ENCODE data around the gene RHBDL1. TPM values are rescaled to one million over a fixed set of nuclear protein-coding genes. Genes with fewer than 3 reads are reported as not detected.

Gene RHBDL1
- polyA plus RNA-seq, 2 donors, result 0.49 to 1.7 TPM

- no peaks in the 10 kb centered on the region for H3K27me3 ChIP-seq (ENCODE audit: control insufficient read depth in 1 of 2, insufficient read depth in 2 of 2, low read length in 2 of 2)
- 43 to 45% methylated on average over 22 of the region's 22 CpGs for WGBS, 2 donors
- H3K36me3 ChIP-seq (ENCODE audit: control insufficient read depth in 2 of 2, insufficient read depth in 2 of 2, low read length in 1 of 2), result no peaks in the 10 kb centered on the region
- H3K9me3 ChIP-seq (ENCODE audit: control insufficient read depth in 2 of 2, insufficient read depth in 1 of 2, low read depth in 1 of 2, low read length in 1 of 2), result no peaks in the 10 kb centered on the region
- peak overlapping the region; percentile 84 to 91 for H3K27ac ChIP-seq (ENCODE audit: low read depth in 2 of 2, low read length in 1 of 2)
- no peak overlapping the region for H3K4me3 ChIP-seq (ENCODE audit: low read depth in 1 of 2, low read length in 2 of 2)
- peaks cover 5 to 31% of the 10 kb centered on the region in 2 donors for H3K4me1 ChIP-seq (ENCODE audit: control insufficient read depth in 2 of 2, insufficient read depth in 2 of 2, low read length in 1 of 2)
These were observed 17.9 kb downstream of the RHBDL1 start for GRCh38 chr16:693364-693763.

- Histone ChIP-seq H3K4me3 (ENCODE audit: low read depth in 1 of 2, low read length in 2 of 2) (peak overlapping the region; percentile 23 to 46), H3K27me3 (ENCODE audit: control insufficient read depth in 1 of 2, insufficient read depth in 2 of 2, low read length in 2 of 2) (no peaks in the 10 kb centered on the region), H3K36me3 (ENCODE audit: control insufficient read depth in 2 of 2, insufficient read depth in 2 of 2, low read length in 1 of 2) (no peaks in the 10 kb centered on the region), H3K9me3 (ENCODE audit: control insufficient read depth in 2 of 2, insufficient read depth in 1 of 2, low read depth in 1 of 2, low read length in 1 of 2) (no peaks in the 10 kb centered on the region), H3K4me1 (ENCODE audit: control insufficient read depth in 2 of 2, insufficient read depth in 2 of 2, low read length in 1 of 2) (peaks cover 5 to 29% of the 10 kb centered on the region in 2 donors), H3K27ac (ENCODE audit: low read depth in 2 of 2, low read length in 1 of 2) (peak overlapping the region; percentile 84 to 91)
- 18 to 34% methylated on average over 19 to 37 of the region's 37 CpGs for WGBS, 2 donors
These were observed 18.3 kb downstream of the RHBDL1 start for GRCh38 chr16:693766-694165.

- Histone ChIP-seq H3K9me3 (ENCODE audit: control insufficient read depth in 2 of 2, insufficient read depth in 1 of 2, low read depth in 1 of 2, low read length in 1 of 2) (no peaks in the 10 kb centered on the region), H3K4me1 (ENCODE audit: control insufficient read depth in 2 of 2, insufficient read depth in 2 of 2, low read length in 1 of 2) (peaks cover 2 to 23% of the 10 kb centered on the region in 2 donors), H3K36me3 (ENCODE audit: control insufficient read depth in 2 of 2, insufficient read depth in 2 of 2, low read length in 1 of 2) (no peaks in the 10 kb centered on the region), H3K27me3 (ENCODE audit: control insufficient read depth in 1 of 2, insufficient read depth in 2 of 2, low read length in 2 of 2) (no peaks in the 10 kb centered on the region), H3K27ac (ENCODE audit: low read depth in 2 of 2, low read length in 1 of 2) (peak overlapping the region; percentile 84 to 91), H3K4me3 (ENCODE audit: low read depth in 1 of 2, low read length in 2 of 2) (peak overlapping the region; percentile 46 to 59)
- WGBS, 2 donors, result 4 to 7% methylated on average over 38 to 64 of the region's 64 CpGs
These were observed 18.9 kb downstream of the RHBDL1 start for GRCh38 chr16:694187-694862.

- 0 to 2% methylated on average over 28 to 37 of the region's 37 CpGs for WGBS, 2 donors
- Histone ChIP-seq H3K27me3 (ENCODE audit: control insufficient read depth in 1 of 2, insufficient read depth in 2 of 2, low read length in 2 of 2) (no peaks in the 10 kb centered on the region), H3K4me3 (ENCODE audit: low read depth in 1 of 2, low read length in 2 of 2) (peak overlapping the region; percentile 46 to 59), H3K36me3 (ENCODE audit: control insufficient read depth in 2 of 2, insufficient read depth in 2 of 2, low read length in 1 of 2) (no peaks in the 10 kb centered on the region), H3K4me1 (ENCODE audit: control insufficient read depth in 2 of 2, insufficient read depth in 2 of 2, low read length in 1 of 2) (peaks cover 0 to 17% of the 10 kb centered on the region in 2 donors), H3K9me3 (ENCODE audit: control insufficient read depth in 2 of 2, insufficient read depth in 1 of 2, low read depth in 1 of 2, low read length in 1 of 2) (no peaks in the 10 kb centered on the region), H3K27ac (ENCODE audit: low read depth in 2 of 2, low read length in 1 of 2) (peak overlapping the region; percentile 84 to 91)
These were observed 19.4 kb downstream of the RHBDL1 start for GRCh38 chr16:694863-695354.

GRCh38 chr16:695355-696089 is 20.1 kb downstream of the RHBDL1 start:
- peaks cover 0 to 17% of the 10 kb centered on the region in 2 donors for H3K4me1 ChIP-seq (ENCODE audit: control insufficient read depth in 2 of 2, insufficient read depth in 2 of 2, low read length in 1 of 2)
- peak overlapping the region; percentile 46 to 54 for H3K4me3 ChIP-seq (ENCODE audit: low read depth in 1 of 2, low read length in 2 of 2)
- H3K9me3 ChIP-seq (ENCODE audit: control insufficient read depth in 2 of 2, insufficient read depth in 1 of 2, low read depth in 1 of 2, low read length in 1 of 2), result no peaks in the 10 kb centered on the region
- 2% methylated on average over 71 of the region's 71 CpGs for WGBS, 2 donors
- H3K36me3 ChIP-seq (ENCODE audit: control insufficient read depth in 2 of 2, insufficient read depth in 2 of 2, low read length in 1 of 2), result no peaks in the 10 kb centered on the region
- no peaks in the 10 kb centered on the region for H3K27me3 ChIP-seq (ENCODE audit: control insufficient read depth in 1 of 2, insufficient read depth in 2 of 2, low read length in 2 of 2)
- peak overlapping the region; percentile 91 to 93 for H3K27ac ChIP-seq (ENCODE audit: low read depth in 2 of 2, low read length in 1 of 2)

- H3K27ac ChIP-seq (ENCODE audit: low read depth in 2 of 2, low read length in 1 of 2), result no peak overlapping the region
- H3K4me1 ChIP-seq (ENCODE audit: control insufficient read depth in 2 of 2, insufficient read depth in 2 of 2, low read length in 1 of 2), result peaks cover 0 to 15% of the 10 kb centered on the region in 2 donors
- H3K36me3 ChIP-seq (ENCODE audit: control insufficient read depth in 2 of 2, insufficient read depth in 2 of 2, low read length in 1 of 2), result no peaks in the 10 kb centered on the region
- WGBS, 2 donors, result 63 to 68% methylated on average over 18 to 19 of the region's 19 CpGs
- H3K4me3 ChIP-seq (ENCODE audit: low read depth in 1 of 2, low read length in 2 of 2), result no peak overlapping the region
- peaks cover 6 to 19% of the 10 kb centered on the region in 2 donors for H3K27me3 ChIP-seq (ENCODE audit: control insufficient read depth in 1 of 2, insufficient read depth in 2 of 2, low read length in 2 of 2)
- H3K9me3 ChIP-seq (ENCODE audit: control insufficient read depth in 2 of 2, insufficient read depth in 1 of 2, low read depth in 1 of 2, low read length in 1 of 2), result no peaks in the 10 kb centered on the region
These were observed 23.6 kb downstream of the RHBDL1 start for GRCh38 chr16:698911-699671.

- no peak overlapping the region for H3K27ac ChIP-seq (ENCODE audit: low read depth in 2 of 2, low read length in 1 of 2)
- 5 to 6% methylated on average over 61 to 76 of the region's 76 CpGs for WGBS, 2 donors
- no peaks in the 10 kb centered on the region for H3K9me3 ChIP-seq (ENCODE audit: control insufficient read depth in 2 of 2, insufficient read depth in 1 of 2, low read depth in 1 of 2, low read length in 1 of 2)
- H3K4me1 ChIP-seq (ENCODE audit: control insufficient read depth in 2 of 2, insufficient read depth in 2 of 2, low read length in 1 of 2), result peaks cover 2 to 9% of the 10 kb centered on the region in 2 donors
- no peak overlapping the region for H3K4me3 ChIP-seq (ENCODE audit: low read depth in 1 of 2, low read length in 2 of 2)
- no peaks in the 10 kb centered on the region for H3K36me3 ChIP-seq (ENCODE audit: control insufficient read depth in 2 of 2, insufficient read depth in 2 of 2, low read length in 1 of 2)
- H3K27me3 ChIP-seq (ENCODE audit: control insufficient read depth in 1 of 2, insufficient read depth in 2 of 2, low read length in 2 of 2), result peaks cover 6 to 30% of the 10 kb centered on the region in 2 donors
These were observed 25.5 kb downstream of the RHBDL1 start for GRCh38 chr16:700684-701584.

GRCh38 chr16:702341-702740 is 26.9 kb downstream of the RHBDL1 start:
- no peak overlapping the region for H3K27ac ChIP-seq (ENCODE audit: low read depth in 2 of 2, low read length in 1 of 2)
- no peaks in the 10 kb centered on the region for H3K36me3 ChIP-seq (ENCODE audit: control insufficient read depth in 2 of 2, insufficient read depth in 2 of 2, low read length in 1 of 2)
- H3K4me3 ChIP-seq (ENCODE audit: low read depth in 1 of 2, low read length in 2 of 2), result no peak overlapping the region
- 82 to 83% methylated on average over 19 of the region's 19 CpGs for WGBS, 2 donors
- peaks cover 8 to 15% of the 10 kb centered on the region in 2 donors for H3K4me1 ChIP-seq (ENCODE audit: control insufficient read depth in 2 of 2, insufficient read depth in 2 of 2, low read length in 1 of 2)
- no peaks in the 10 kb centered on the region for H3K9me3 ChIP-seq (ENCODE audit: control insufficient read depth in 2 of 2, insufficient read depth in 1 of 2, low read depth in 1 of 2, low read length in 1 of 2)
- peaks cover 6 to 36% of the 10 kb centered on the region in 2 donors for H3K27me3 ChIP-seq (ENCODE audit: control insufficient read depth in 1 of 2, insufficient read depth in 2 of 2, low read length in 2 of 2)

Data from esophagus (tissue), 2 donors.